Posterior cingulate gyrus (tissue), 11 donors: ENCODE measurements around the gene ADAMTS9.
"Not testable (repeated sequence)": the region's sequence is repeated elsewhere in the genome, so short reads cannot be mapped to it uniquely, and the experiment has no call there.

Experiments
- DNase-seq, 10 donors: peaks; one replicate each; pipeline versions ENCODE4 v3.0.0 to v3.0.0-alpha.2; 2020 to 2021; ENCODE audit warnings: mixed read lengths in 3 of 10
- intact Hi-C: fragments of 100-400 bp; cut with DNase I; formaldehyde crosslinking; loops from one replicate; pipeline ENCODE4 v1.15.1; 2023

ADAMTS9 gene

GRCh38 chr3:64548200-64548889 lies 139.5 kb downstream of the ADAMTS9 start:
- intact Hi-C loops = no loop called here
- DNase-seq = peak in 2 of 10 donors; percentile 16 to 72

- intact Hi-C loops = no loop called here
- DNase-seq = no peak
These were observed 140.9 kb downstream of the ADAMTS9 start for GRCh38 chr3:64546856-64547255.

GRCh38 chr3:64545239-64545638 lies 142.6 kb downstream of the ADAMTS9 start:
- DNase-seq, intact Hi-C loops: not testable (repeated sequence)

- intact Hi-C loops = no loop called here
- DNase-seq = no peak
These were observed 146.0 kb downstream of the ADAMTS9 start for GRCh38 chr3:64541803-64542202.

- no peak for DNase-seq
- intact Hi-C loops = loop anchor here (10.0 kb wide), 1 partner anchor 1215 kb away; no protein-coding TSS in a partner anchor
These were observed 148.2 kb downstream of the ADAMTS9 start for GRCh38 chr3:64539451-64540196.

- no peak for DNase-seq
- intact Hi-C loops = loop anchor here (10.0 kb wide), 1 partner anchor 1219 kb away; no protein-coding TSS in a partner anchor
These were observed 151.6 kb downstream of the ADAMTS9 start for GRCh38 chr3:64536166-64536565.

GRCh38 chr3:64533617-64534317 lies 154.0 kb downstream of the ADAMTS9 start:
- DNase-seq = peak; percentile 76 to 98 (median 88)
- intact Hi-C loops = loop anchor here (1.0 to 10.0 kb wide), 4 partner anchors 639 to 1221 kb away; no protein-coding TSS in a partner anchor

GRCh38 chr3:64530434-64531049 lies 157.3 kb downstream of the ADAMTS9 start:
- peak in 5 of 10 donors; percentile 28 to 65 (median 60) for DNase-seq
- intact Hi-C loops = loop anchor here (5.0 to 10.0 kb wide), 3 partner anchors 642 to 1224 kb away; no protein-coding TSS in a partner anchor

GRCh38 chr3:64523324-64523723 lies 164.5 kb downstream of the ADAMTS9 start:
- DNase-seq = no peak
- intact Hi-C loops = no loop called here

GRCh38 chr3:64520334-64520733 lies 167.5 kb downstream of the ADAMTS9 start:
- intact Hi-C loops = no loop called here

GRCh38 chr3:64518950-64519349 lies 168.8 kb downstream of the ADAMTS9 start:
- intact Hi-C loops = no loop called here
- no peak for DNase-seq

More at GRCh38 chr3:64520334-64520733, 167.5 kb downstream of the ADAMTS9 start:
- DNase-seq = no peak

- no peak for DNase-seq
- intact Hi-C loops = no loop called here
These were observed 169.3 kb downstream of the ADAMTS9 start for GRCh38 chr3:64518496-64518895.

- intact Hi-C loops = no loop called here
- no peak for DNase-seq
These were observed 172.9 kb downstream of the ADAMTS9 start for GRCh38 chr3:64514889-64515288.

GRCh38 chr3:64509206-64509605 lies 178.6 kb downstream of the ADAMTS9 start:
- no peak for DNase-seq
- intact Hi-C loops = no loop called here

- no peak for DNase-seq
- intact Hi-C loops = no loop called here
These were observed 179.7 kb downstream of the ADAMTS9 start for GRCh38 chr3:64508140-64508539.

GRCh38 chr3:64506255-64506654 lies 181.5 kb downstream of the ADAMTS9 start:
- DNase-seq = no peak
- intact Hi-C loops = no loop called here

GRCh38 chr3:64505419-64505818 lies 182.4 kb downstream of the ADAMTS9 start:
- intact Hi-C loops = no loop called here
- DNase-seq = no peak

GRCh38 chr3:64502284-64502683 lies 185.5 kb downstream of the ADAMTS9 start:
- intact Hi-C loops = no loop called here
- DNase-seq = no peak

- DNase-seq = no peak
- intact Hi-C loops = no loop called here
These were observed 186.4 kb downstream of the ADAMTS9 start for GRCh38 chr3:64501298-64501906.
